Progenitor cell of endocrine pancreas (in vitro differentiated cells): ENCODE results near the gene C16orf74. TPM values are rescaled to one million over a fixed set of nuclear protein-coding genes. Genes with fewer than 3 reads are reported as not detected.

Experiments used
- DNase-seq: peaks from one replicate; pipeline ENCODE4 v3.0.0; 2021; ENCODE audit warnings: low spot score; ENCODE audit not compliant: unreplicated experiment
- H3K27ac Mint-ChIP-seq: 2 replicates; pipeline ENCODE4 v1.8.0; 2021; ENCODE audit warnings: mild to moderate bottlenecking, moderate library complexity, mixed read lengths
- H3K27me3 Mint-ChIP-seq: 2 replicates; pipeline ENCODE4 v1.8.0; 2021; ENCODE audit warnings: mixed read lengths
- H3K36me3 Mint-ChIP-seq: 2 replicates; pipeline ENCODE4 v1.8.0; 2022; ENCODE audit warnings: mixed read lengths; ENCODE audit not compliant: insufficient read depth
- H3K4me1 Mint-ChIP-seq: 2 replicates; pipeline ENCODE4 v1.8.0; 2021; ENCODE audit warnings: low read depth, mixed read lengths
- H3K4me3 Mint-ChIP-seq: 2 replicates; pipeline ENCODE4 v1.8.0; 2021; ENCODE audit warnings: low read depth, mild to moderate bottlenecking, moderate library complexity, mixed read lengths
- H3K9me3 Mint-ChIP-seq: 2 replicates; pipeline ENCODE4 v1.8.0; 2021; ENCODE audit warnings: low read depth, mixed read lengths
- CTCF ChIP-seq: fragments of 200-600 bp; sonication (generic); IDR thresholded peaks from one replicate; pipeline ENCODE4 v1.5.0; 2021; ENCODE audit warnings: antibody characterized with exemption, mild to moderate bottlenecking; ENCODE audit not compliant: unreplicated experiment
- total RNA-seq: library from RNA; stranded (reverse); gene quantifications from 2 replicates; pipeline ENCODE4 v1.2.1, GENCODE V29; 2021

Gene C16orf74
- total RNA-seq, 1 donor from 2014 or later, result 0.65 TPM

- Mint-ChIP-seq H3K27ac (no peak overlapping the region), H3K4me3 (no peak overlapping the region), H3K4me1 (peaks cover 5% of the 10 kb centered on the region), H3K27me3 (peaks cover 17% of the 10 kb centered on the region), H3K9me3 (no peaks in the 10 kb centered on the region), H3K36me3 (peaks cover 2% of the 10 kb centered on the region)
- DNase-seq, result no peak
- TF ChIP-seq CTCF, result no peak
Observed at GRCh38 chr16:85716022-85716679, 34.7 kb downstream of the C16orf74 start.

DNA sequence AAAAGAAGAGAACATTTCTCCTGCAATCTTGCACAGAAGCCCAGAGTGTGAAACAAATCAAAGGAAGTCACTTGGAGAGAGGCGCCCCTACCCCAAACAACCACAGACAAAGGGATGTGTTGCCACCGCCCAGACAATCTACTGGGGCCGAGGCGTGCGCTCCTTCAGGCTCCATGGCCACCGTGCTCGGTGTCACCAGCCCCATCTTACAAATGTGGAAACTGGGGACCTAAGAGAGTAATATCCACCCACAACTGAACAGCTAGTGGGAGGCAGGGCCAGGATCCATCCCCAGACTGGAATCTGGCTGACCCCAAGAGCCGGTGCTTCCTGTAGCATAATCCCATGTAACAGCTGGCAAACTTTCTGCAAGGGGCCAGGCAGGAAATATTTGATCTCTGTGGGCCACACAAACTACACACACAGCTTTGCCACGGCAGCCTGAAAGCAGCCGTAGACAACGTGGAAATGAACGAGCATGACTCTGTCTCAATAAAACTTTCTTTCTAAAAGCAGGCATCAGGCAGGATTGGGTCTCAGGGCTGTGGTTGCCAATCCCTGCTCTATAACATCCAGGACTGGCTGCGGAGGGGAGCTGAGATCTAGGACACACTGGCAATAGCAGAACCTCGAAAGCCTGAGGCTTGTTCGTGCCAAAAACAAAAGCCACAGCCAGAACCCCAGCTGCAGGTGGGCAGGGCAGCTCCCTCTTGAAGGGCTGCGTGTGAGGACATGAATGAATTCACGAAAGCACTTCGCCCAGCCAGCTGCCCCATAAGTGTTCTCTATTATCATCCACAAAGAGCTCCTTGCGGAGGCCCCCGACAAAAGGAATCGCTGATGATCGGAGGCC is 35.5 kb downstream of the C16orf74 start:
- TF ChIP-seq CTCF, result no peak
- no peak for DNase-seq
- peaks cover 2% of the 10 kb centered on the region for H3K36me3 Mint-ChIP-seq
- peaks cover 17% of the 10 kb centered on the region for H3K27me3 Mint-ChIP-seq
- H3K4me1 Mint-ChIP-seq, result peaks cover 8% of the 10 kb centered on the region
- H3K4me3 Mint-ChIP-seq, result no peak overlapping the region
- H3K9me3 Mint-ChIP-seq, result no peaks in the 10 kb centered on the region
- H3K27ac Mint-ChIP-seq, result no peak overlapping the region

DNA sequence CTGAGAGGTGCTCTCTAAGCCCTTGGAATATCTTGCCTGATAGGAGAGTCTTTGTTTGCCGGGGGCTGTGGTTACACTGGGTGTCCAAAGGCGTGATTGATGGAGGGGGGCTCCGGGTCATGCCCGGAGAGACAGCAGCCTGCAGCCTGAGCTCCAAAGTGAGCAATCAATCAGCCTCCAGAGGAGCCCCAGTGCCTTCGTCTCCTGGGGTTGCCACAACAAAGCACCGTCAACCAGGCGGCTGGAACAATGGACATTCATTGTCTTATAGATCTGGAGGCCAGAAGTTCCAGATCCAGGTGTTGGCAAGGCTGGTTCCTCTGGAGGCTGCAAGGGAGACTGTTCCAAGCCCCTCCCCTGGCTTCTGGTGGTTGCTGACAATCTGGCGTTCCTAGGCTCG is 38.1 kb downstream of the C16orf74 start:
- H3K27ac Mint-ChIP-seq, result no peak overlapping the region
- peaks cover 16% of the 10 kb centered on the region for H3K4me1 Mint-ChIP-seq
- no peak for DNase-seq
- no peaks in the 10 kb centered on the region for H3K9me3 Mint-ChIP-seq
- TF ChIP-seq CTCF, result no peak
- H3K36me3 Mint-ChIP-seq, result peaks cover 2% of the 10 kb centered on the region
- peaks cover 16% of the 10 kb centered on the region for H3K27me3 Mint-ChIP-seq
- no peak overlapping the region for H3K4me3 Mint-ChIP-seq

GRCh38 chr16:85711982-85712587 is 38.8 kb downstream of the C16orf74 start:
- no peak for DNase-seq

More at GRCh38 chr16:85711982-85712587, 38.8 kb downstream of the C16orf74 start:
- TF ChIP-seq CTCF, result no peak
- H3K27me3 Mint-ChIP-seq, result peaks cover 14% of the 10 kb centered on the region
- peaks cover 16% of the 10 kb centered on the region for H3K4me1 Mint-ChIP-seq
- peaks cover 2% of the 10 kb centered on the region for H3K36me3 Mint-ChIP-seq
- no peak overlapping the region for H3K4me3 Mint-ChIP-seq
- no peaks in the 10 kb centered on the region for H3K9me3 Mint-ChIP-seq
- peak overlapping the region; percentile 29 for H3K27ac Mint-ChIP-seq
